Spinal cord (tissue), 10 donors: ENCODE data around the gene DNAJC10. TPM values are rescaled to one million over a fixed set of nuclear protein-coding genes. Genes with fewer than 3 reads are reported as not detected.
A peak's percentile ranks its signal among the peaks of the same experiment; 100 is the strongest.
"Not testable (repeated sequence)": the region's sequence is repeated elsewhere in the genome, so short reads cannot be mapped to it uniquely, and the experiment has no call there.

Experiments used
- DNase-seq, 6 donors: peaks; one replicate each; pipeline versions ENCODE4 v3.0.0 to v3.0.0-alpha.2; 2013 to 2015; ENCODE audit warnings: low spot score in 6 of 6, low read depth in 4 of 6
- H3K27ac ChIP-seq: one replicate; pipeline ENCODE4 v1.5.1; 2013; ENCODE audit warnings: low read depth, low read length, control low read depth
- H3K27me3 ChIP-seq: one replicate; pipeline ENCODE4 v1.6.1; 2013; ENCODE audit warnings: low read length; ENCODE audit not compliant: control insufficient read depth, insufficient read depth
- H3K36me3 ChIP-seq: one replicate; pipeline ENCODE4 v1.6.1; 2013; ENCODE audit warnings: low read length; ENCODE audit not compliant: control insufficient read depth, insufficient read depth
- H3K4me1 ChIP-seq: one replicate; pipeline ENCODE4 v1.6.1; 2013; ENCODE audit warnings: low read length; ENCODE audit not compliant: control insufficient read depth, insufficient read depth
- H3K4me3 ChIP-seq: one replicate; pipeline ENCODE4 v1.5.1; 2013; ENCODE audit warnings: low read depth, low read length, control low read depth
- H3K9me3 ChIP-seq: one replicate; pipeline ENCODE4 v1.6.1; 2013; ENCODE audit warnings: low read length; ENCODE audit not compliant: control insufficient read depth, insufficient read depth
- WGBS: methylation state at CpG from one replicate; pipeline ENCODE4 v1.1.5; 2013; ENCODE audit warnings: missing lambda C conversion rate; ENCODE audit not compliant: insufficient coverage; 5-methylcytosine and 5-hydroxymethylcytosine counted together
- polyA plus RNA-seq, 2 donors: library from polyadenylated mRNA; unstranded; fragments of 120-200 nt; gene quantifications; one replicate each; pipeline ENCODE4 v1.2.1, GENCODE V29; 2013; ENCODE audit not compliant: insufficient read length in 2 of 2
- total RNA-seq, 2 donors: library from RNA; depleted of rRNA in 1 of 2; stranded (reverse); fragments of 120-200 nt in 1 of 2; fragments of >200 nt in 1 of 2; gene quantifications; one replicate each; pipeline versions ENCODE4 v1.2.3 to v1.2.4, GENCODE V29; 2013 to 2014
- donor health status: healthy.

The DNAJC10 gene
- total and polyA plus RNA-seq, 4 donors, result 62.9 to 142 (median 85.6) TPM

GRCh38 chr2:182736856-182737255, 20.8 kb downstream of the DNAJC10 start:
- H3K4me3 ChIP-seq, DNase-seq, H3K4me1 ChIP-seq, H3K27me3 ChIP-seq, H3K36me3 ChIP-seq, H3K27ac ChIP-seq, H3K9me3 ChIP-seq: not testable (repeated sequence)
- 100% methylated on average over 2 of the region's 8 CpGs for WGBS

- H3K36me3 ChIP-seq, result peaks cover 13% of the 10 kb centered on the region
- H3K27ac ChIP-seq, result no peak overlapping the region
- no peaks in the 10 kb centered on the region for H3K27me3 ChIP-seq
- WGBS, result 100% methylated on average over 1 of the region's 2 CpGs
- H3K4me1 ChIP-seq, result no peaks in the 10 kb centered on the region
- DNase-seq, result no peak
- no peaks in the 10 kb centered on the region for H3K9me3 ChIP-seq
- no peak overlapping the region for H3K4me3 ChIP-seq
Measured at GRCh38 chr2:182740701-182741100, 24.6 kb downstream of the DNAJC10 start.

GRCh38 chr2:182741620-182742019, 25.6 kb downstream of the DNAJC10 start:
- no peaks in the 10 kb centered on the region for H3K27me3 ChIP-seq
- H3K36me3 ChIP-seq, result peaks cover 12% of the 10 kb centered on the region
- DNase-seq, result no peak
- no peak overlapping the region for H3K4me3 ChIP-seq
- WGBS, result no CpG with 5 or more reads among the region's 2 CpGs
- H3K4me1 ChIP-seq, result no peaks in the 10 kb centered on the region
- no peak overlapping the region for H3K27ac ChIP-seq
- H3K9me3 ChIP-seq, result no peaks in the 10 kb centered on the region

GRCh38 chr2:182744490-182744889, 28.4 kb downstream of the DNAJC10 start:
- peaks cover 9% of the 10 kb centered on the region for H3K36me3 ChIP-seq
- H3K27ac ChIP-seq, result no peak overlapping the region
- H3K4me1 ChIP-seq, result no peaks in the 10 kb centered on the region
- H3K9me3 ChIP-seq, result no peaks in the 10 kb centered on the region
- DNase-seq, result no peak
- H3K4me3 ChIP-seq, result no peak overlapping the region
- H3K27me3 ChIP-seq, result no peaks in the 10 kb centered on the region
- WGBS, result no CpG with 5 or more reads among the region's 2 CpGs

- Histone ChIP-seq H3K27ac (no peak overlapping the region), H3K4me3 (no peak overlapping the region), H3K27me3 (no peaks in the 10 kb centered on the region), H3K9me3 (no peaks in the 10 kb centered on the region), H3K4me1 (no peaks in the 10 kb centered on the region), H3K36me3 (peaks cover 9% of the 10 kb centered on the region)
- WGBS, result 100% methylated on average over 1 of the region's 2 CpGs
- DNase-seq, result no peak
Measured at GRCh38 chr2:182745061-182745460, 29.0 kb downstream of the DNAJC10 start.

GRCh38 chr2:182745894-182746293, 29.8 kb downstream of the DNAJC10 start:
- not testable (repeated sequence) for H3K36me3 ChIP-seq, H3K9me3 ChIP-seq, H3K4me1 ChIP-seq, DNase-seq, H3K27ac ChIP-seq, H3K4me3 ChIP-seq, H3K27me3 ChIP-seq
- no CpG with 5 or more reads among the region's 3 CpGs for WGBS

GRCh38 chr2:182754231-182754630, 38.2 kb downstream of the DNAJC10 start:
- no peak for DNase-seq
- no peak overlapping the region for H3K4me3 ChIP-seq
- H3K36me3 ChIP-seq, result peaks cover 4% of the 10 kb centered on the region
- H3K27me3 ChIP-seq, result no peaks in the 10 kb centered on the region
- H3K4me1 ChIP-seq, result no peaks in the 10 kb centered on the region
- H3K9me3 ChIP-seq, result no peaks in the 10 kb centered on the region
- no peak overlapping the region for H3K27ac ChIP-seq

- H3K36me3 ChIP-seq, result peaks cover 9% of the 10 kb centered on the region
- no CpG with 5 or more reads among the region's 1 CpG for WGBS
Measured at GRCh38 chr2:182758379-182758778, 42.3 kb downstream of the DNAJC10 start.

GRCh38 chr2:182761903-182762302, 45.8 kb downstream of the DNAJC10 start:
- Histone ChIP-seq H3K9me3 (no peaks in the 10 kb centered on the region), H3K27ac (no peak overlapping the region), H3K36me3 (peaks cover 8% of the 10 kb centered on the region), H3K27me3 (no peaks in the 10 kb centered on the region), H3K4me1 (no peaks in the 10 kb centered on the region), H3K4me3 (no peak overlapping the region)
- 71% methylated on average over 3 of the region's 4 CpGs for WGBS
- peak in 2 of 6 donors; percentile 6 to 24 for DNase-seq

More at GRCh38 chr2:182758379-182758778, 42.3 kb downstream of the DNAJC10 start:
- Histone ChIP-seq H3K4me1 (no peaks in the 10 kb centered on the region), H3K27ac (no peak overlapping the region), H3K9me3 (no peaks in the 10 kb centered on the region), H3K27me3 (no peaks in the 10 kb centered on the region), H3K4me3 (no peak overlapping the region)
- DNase-seq, result no peak

- Histone ChIP-seq H3K4me3 (no peak overlapping the region), H3K36me3 (peaks cover 8% of the 10 kb centered on the region), H3K27ac (no peak overlapping the region), H3K4me1 (no peaks in the 10 kb centered on the region), H3K27me3 (no peaks in the 10 kb centered on the region), H3K9me3 (no peaks in the 10 kb centered on the region)
- 55% methylated on average over 8 of the region's 11 CpGs for WGBS
- peak in 3 of 6 donors; percentile 9 to 74 (median 44) for DNase-seq
Measured at GRCh38 chr2:182763311-182763912, 47.4 kb downstream of the DNAJC10 start.
